H9 (cell line): ENCODE measurements around the gene NHLRC4. TPM values are rescaled to one million over a fixed set of nuclear protein-coding genes. Genes with fewer than 3 reads are reported as not detected.

ENCODE experiments used
- DNase-seq: peaks from one replicate; pipeline ENCODE4 v3.0.0-alpha.2; 2017
- H2AFZ ChIP-seq: one replicate; pipeline ENCODE4 v1.6.1; 2013; ENCODE audit warnings: mild to moderate bottlenecking, low read length, control low read depth, moderate library complexity
- H2AK5ac ChIP-seq: 2 replicates; pipeline ENCODE4 v1.6.1; 2013; ENCODE audit warnings: low read length, control low read depth, mixed read lengths; ENCODE audit not compliant: insufficient read length
- H2BK120ac ChIP-seq: one replicate; pipeline ENCODE4 v1.6.1; 2013; ENCODE audit warnings: low read depth, mild to moderate bottlenecking, low read length, control low read depth, inconsistent platforms; ENCODE audit not compliant: poor library complexity, severe bottlenecking
- H2BK12ac ChIP-seq: 2 replicates; pipeline ENCODE4 v1.6.1; 2013; ENCODE audit warnings: low read length, control low read depth, mixed read lengths, low read depth; ENCODE audit not compliant: insufficient read length
- H2BK15ac ChIP-seq: 2 replicates; pipeline ENCODE4 v1.6.1; 2013; ENCODE audit warnings: low read depth, low read length, control low read depth
- H2BK20ac ChIP-seq: one replicate; pipeline ENCODE4 v1.6.1; 2013; ENCODE audit warnings: low read depth, mild to moderate bottlenecking, low read length, control low read depth, inconsistent platforms; ENCODE audit not compliant: poor library complexity, severe bottlenecking
- H2BK5ac ChIP-seq: 2 replicates; pipeline ENCODE4 v1.6.1; 2013; ENCODE audit warnings: low read length, control low read depth, mixed read lengths; ENCODE audit not compliant: insufficient read length
- H3K14ac ChIP-seq: 2 replicates; pipeline ENCODE4 v1.6.1; 2013; ENCODE audit warnings: low read length, control low read depth; ENCODE audit not compliant: insufficient read depth
- H3K18ac ChIP-seq: 2 replicates; pipeline ENCODE4 v1.6.1; 2013; ENCODE audit warnings: low read depth, mild to moderate bottlenecking, mixed read lengths, low read length, control low read depth; ENCODE audit not compliant: insufficient read length
- H3K23ac ChIP-seq: 2 replicates; pipeline ENCODE4 v1.6.1; 2013; ENCODE audit warnings: low read length, control low read depth, mixed read lengths, low read depth; ENCODE audit not compliant: insufficient read length
- H3K23me2 ChIP-seq: 2 replicates; pipeline ENCODE4 v1.6.1; 2013; ENCODE audit warnings: low read depth, mild to moderate bottlenecking, mixed read lengths, low read length, control low read depth; ENCODE audit not compliant: insufficient read length, poor library complexity, severe bottlenecking
- H3K27ac ChIP-seq: 2 replicates; pipeline ENCODE4 v1.5.1; 2013; ENCODE audit warnings: low read length, control low read depth, mixed read lengths, low read depth; ENCODE audit not compliant: insufficient read length
- H3K27me3 ChIP-seq: 2 replicates; pipeline ENCODE4 v1.6.1; 2013; ENCODE audit warnings: low read length, control low read depth, inconsistent platforms; ENCODE audit not compliant: insufficient read depth
- H3K4ac ChIP-seq: 2 replicates; pipeline ENCODE4 v1.6.1; 2013; ENCODE audit warnings: low read depth, mild to moderate bottlenecking, control low read depth, inconsistent platforms, low read length, moderate library complexity
- H3K4me1 ChIP-seq: 2 replicates; pipeline ENCODE4 v1.6.1; 2013; ENCODE audit warnings: low read length, control low read depth, inconsistent platforms; ENCODE audit not compliant: insufficient read depth
- H3K4me2 ChIP-seq: 2 replicates; pipeline ENCODE4 v1.6.1; 2013; ENCODE audit warnings: low read length, control low read depth, mixed read lengths; ENCODE audit not compliant: insufficient read length, insufficient read depth
- H3K56ac ChIP-seq: 2 replicates; pipeline ENCODE4 v1.6.1; 2013; ENCODE audit warnings: low read depth, mild to moderate bottlenecking, mixed read lengths, low read length, control low read depth; ENCODE audit not compliant: insufficient read length
- H3K79me1 ChIP-seq: 2 replicates; pipeline ENCODE4 v1.6.1; 2013; ENCODE audit warnings: low read depth, mild to moderate bottlenecking, moderate library complexity, low read length, control low read depth, inconsistent platforms; ENCODE audit not compliant: insufficient read depth, poor library complexity, severe bottlenecking
- H3K79me2 ChIP-seq: 2 replicates; pipeline ENCODE4 v1.6.1; 2013; ENCODE audit warnings: low read length, control low read depth, inconsistent platforms; ENCODE audit not compliant: insufficient read depth
- H3K9ac ChIP-seq: 2 replicates; pipeline ENCODE4 v1.6.1; 2013; ENCODE audit warnings: low read length, control low read depth, mixed read lengths; ENCODE audit not compliant: insufficient read length; ENCODE audit errors: extremely low read depth
- H3K9me3 ChIP-seq: one replicate; pipeline ENCODE4 v1.6.1; 2013; ENCODE audit warnings: low read depth, low read length, inconsistent platforms; ENCODE audit not compliant: control insufficient read depth
- H3T11ph ChIP-seq: one replicate; pipeline ENCODE4 v1.6.1; 2013; ENCODE audit warnings: mild to moderate bottlenecking, low read length, control low read depth, inconsistent platforms
- H4K20me1 ChIP-seq: one replicate; pipeline ENCODE4 v1.6.1; 2013; ENCODE audit not compliant: control insufficient read depth, insufficient read length, insufficient read depth
- H4K5ac ChIP-seq: 2 replicates; pipeline ENCODE4 v1.6.1; 2013; ENCODE audit warnings: low read depth, mild to moderate bottlenecking, mixed read lengths, low read length, control low read depth; ENCODE audit not compliant: insufficient read length
- H4K8ac ChIP-seq: replicated peaks from 2 replicates; pipeline ENCODE4 v1.6.1; 2013; ENCODE audit warnings: low read length, control low read depth, mixed read lengths, low read depth; ENCODE audit not compliant: insufficient read length
- H4K91ac ChIP-seq: 2 replicates; pipeline ENCODE4 v1.6.1; 2013; ENCODE audit warnings: low read depth, mild to moderate bottlenecking, moderate library complexity, mixed read lengths, low read length, control low read depth; ENCODE audit not compliant: insufficient read length
- H3K27ac Mint-ChIP-seq, 3 experiments: 2 replicates in 2 of 3; 3 replicates in 1 of 3; pipeline ENCODE4 v1.8.0; 2020 to 2021; ENCODE audit warnings: mixed read lengths in 3 of 3, mild to moderate bottlenecking in 1 of 3, moderate library complexity in 1 of 3
- H3K27me3 Mint-ChIP-seq: 2 replicates; pipeline ENCODE4 v1.8.0; 2021; ENCODE audit warnings: low read depth, mild to moderate bottlenecking, moderate library complexity, mixed read lengths
- H3K36me3 Mint-ChIP-seq, 3 experiments: 2 replicates in 2 of 3; 3 replicates in 1 of 3; pipeline ENCODE4 v1.8.0; 2020 to 2021; ENCODE audit warnings: low read depth in 3 of 3, mixed read lengths in 3 of 3; ENCODE audit not compliant: insufficient read depth in 1 of 3
- H3K4me1 Mint-ChIP-seq, 2 experiments: 2 replicates each; pipeline ENCODE4 v1.8.0; 2020; ENCODE audit warnings: mixed read lengths in 2 of 2
- H3K4me3 Mint-ChIP-seq, 2 experiments: 2 replicates in 1 of 2; 3 replicates in 1 of 2; pipeline ENCODE4 v1.8.0; 2020 to 2021; ENCODE audit warnings: mild to moderate bottlenecking in 2 of 2, mixed read lengths in 2 of 2, moderate library complexity in 1 of 2
- H3K9me3 Mint-ChIP-seq, 2 experiments: 2 replicates in 1 of 2; 3 replicates in 1 of 2; pipeline ENCODE4 v1.8.0; 2020; ENCODE audit warnings: mild to moderate bottlenecking in 2 of 2, mixed read lengths in 2 of 2, moderate library complexity in 1 of 2
- CTCF ChIP-seq: fragments of 200-600 bp; sonication (generic); conservative IDR thresholded peaks from 3 replicates; pipeline ENCODE4 v1.8.0; 2021; ENCODE audit warnings: antibody characterized with exemption, mild to moderate bottlenecking
- WGBS: extraction: QIAGEN DNeasy Blood & Tissue Kit; methylation state at CpG from one replicate; pipeline ENCODE4 v1.1.7; 2013; ENCODE audit warnings: missing lambda C conversion rate, low lambda C conversion rate, mixed read lengths; ENCODE audit not compliant: insufficient read length; ENCODE audit errors: extremely low coverage; 5-methylcytosine and 5-hydroxymethylcytosine counted together
- total RNA-seq: library from RNA; stranded (reverse); gene quantifications from 2 replicates; pipeline ENCODE4 v1.2.1, GENCODE V29; 2021

Gene NHLRC4
- total RNA-seq, 1 experiment from 2014 or later: 0.42 TPM

- no CpG with 5 or more reads among the region's 13 CpGs for WGBS
- Histone ChIP-seq H3K14ac (no peak overlapping the region), H3K79me2 (no peaks in the 10 kb centered on the region), H3K27ac (no peak overlapping the region), H4K8ac (no peak overlapping the region), H3K56ac (no peak overlapping the region), H2BK12ac (no peak overlapping the region), H2BK120ac (no peak overlapping the region), H3K4ac (no peak overlapping the region), H3K23ac (no peak overlapping the region), H4K91ac (no peak overlapping the region), H3K9me3 (no peaks in the 10 kb centered on the region), H3K18ac (no peak overlapping the region), H2AK5ac (no peak overlapping the region), H3K27me3 (no peaks in the 10 kb centered on the region), H2BK15ac (no peak overlapping the region), H3K4me1 (no peaks in the 10 kb centered on the region; the same call in 1 of the 2 replicates), H2BK20ac (no peak overlapping the region), H4K20me1 (no peaks in the 10 kb centered on the region), H3K4me2 (no peak overlapping the region), H2BK5ac (no peak overlapping the region), H3T11ph (no peak overlapping the region), H3K9ac (no peak overlapping the region), H3K79me1 (no peaks in the 10 kb centered on the region), H4K5ac (no peak overlapping the region), H3K23me2 (no peaks in the 10 kb centered on the region), H2AFZ (no peak overlapping the region)
- TF ChIP-seq CTCF: no peak
- no peak for DNase-seq
- peaks cover 0 to 4% (median 2%) of the 10 kb centered on the region in 3 experiments; a peak in 2 of 7 replicates for H3K36me3 Mint-ChIP-seq
- peaks cover 2% of the 10 kb centered on the region; the same call in 1 of the 2 replicates for H3K27me3 Mint-ChIP-seq
- H3K9me3 Mint-ChIP-seq: no peaks in the 10 kb centered on the region
- no peak overlapping the region for H3K4me3 Mint-ChIP-seq
- H3K27ac Mint-ChIP-seq: no peak overlapping the region
- H3K4me1 Mint-ChIP-seq: peaks cover 3 to 6% of the 10 kb centered on the region in 2 experiments
Measured at GRCh38 chr16:577796-578195, 11.0 kb downstream of the NHLRC4 start.
